Naive B cell (primary cell): ENCODE measurements around the gene APLP1. TPM values are rescaled to one million over a fixed set of nuclear protein-coding genes. Genes with fewer than 3 reads are reported as not detected.
A peak's percentile ranks its signal among the peaks of the same experiment; 100 is the strongest.
"Not testable (repeated sequence)": the region's sequence is repeated elsewhere in the genome, so short reads cannot be mapped to it uniquely, and the experiment has no call there.

Experiments
- ATAC-seq, 2 donors: fragments of 150-1000 bp; cut with Tn5 transposase; 2 replicates each; pipeline ENCODE4 v1.10.0; 2021; ENCODE audit warnings: low read depth in 2 of 2, mild to moderate bottlenecking in 2 of 2, moderate library complexity in 2 of 2
- DNase-seq: peaks from one replicate; pipeline ENCODE4 v3.0.0; 2022
- H3K27ac Mint-ChIP-seq, 6 donors: one replicate each; pipeline ENCODE4 v1.8.0; 2020 to 2022; ENCODE audit warnings: mild to moderate bottlenecking in 6 of 6, mixed read lengths in 6 of 6, moderate library complexity in 5 of 6, inconsistent platforms in 2 of 6
- H3K27me3 Mint-ChIP-seq, 3 donors: one replicate each; pipeline ENCODE4 v1.8.0; 2021 to 2022; ENCODE audit warnings: mixed read lengths in 3 of 3, mild to moderate bottlenecking in 1 of 3
- H3K36me3 Mint-ChIP-seq, 2 donors: one replicate each; pipeline ENCODE4 v1.8.0; 2020 to 2022; ENCODE audit warnings: mixed read lengths in 2 of 2, inconsistent platforms in 1 of 2, mild to moderate bottlenecking in 1 of 2
- H3K4me1 Mint-ChIP-seq, 3 donors: one replicate each; pipeline ENCODE4 v1.8.0; 2020 to 2022; ENCODE audit warnings: mixed read lengths in 3 of 3, inconsistent platforms in 1 of 3, mild to moderate bottlenecking in 1 of 3, moderate library complexity in 1 of 3
- H3K4me3 Mint-ChIP-seq, 8 donors: one replicate each; pipeline ENCODE4 v1.8.0; 2020 to 2022; ENCODE audit warnings: mild to moderate bottlenecking in 8 of 8, mixed read lengths in 8 of 8, moderate library complexity in 8 of 8, inconsistent platforms in 2 of 8
- H3K9me3 Mint-ChIP-seq, 7 donors: one replicate each; pipeline ENCODE4 v1.8.0; 2020 to 2022; ENCODE audit warnings: mixed read lengths in 7 of 7, mild to moderate bottlenecking in 5 of 7, inconsistent platforms in 2 of 7, moderate library complexity in 1 of 7
- polyA plus RNA-seq, 6 donors: library from polyadenylated mRNA; unstranded; fragments of 300-500 nt; fragmentation: Illumina TruSeq; gene quantifications; one replicate each; pipeline ENCODE4 v1.2.3, GENCODE V29; 2021; ENCODE audit warnings: low read depth in 6 of 6

The APLP1 gene
- polyA plus RNA-seq, 6 donors from 2014 or later: not detected

GRCh38 chr19:35891819-35892218, 23.4 kb downstream of the APLP1 start:
- Mint-ChIP-seq H3K36me3 (peaks cover 25 to 63% of the 10 kb centered on the region in 2 donors), H3K4me1 (peaks cover 21 to 33% (median 27%) of the 10 kb centered on the region in 3 donors), H3K4me3 (peak overlapping the region in 1 of 8 donors; percentile 34), H3K27ac (peak overlapping the region in 4 of 6 donors; percentile 7 to 100 (median 76))
- not testable (repeated sequence) for ATAC-seq, H3K27me3 Mint-ChIP-seq, H3K9me3 Mint-ChIP-seq
- peak; percentile 6 for DNase-seq

- peaks cover 10 to 39% of the 10 kb centered on the region in 2 donors for H3K36me3 Mint-ChIP-seq
- DNase-seq: peak; percentile 20
- H3K27ac Mint-ChIP-seq: peak overlapping the region in 5 of 6 donors; percentile 42 to 100 (median 65)
Observed at GRCh38 chr19:35894342-35894741, 26.0 kb downstream of the APLP1 start.

GRCh38 chr19:35895911-35896642, 27.7 kb downstream of the APLP1 start:
- H3K36me3 Mint-ChIP-seq: peaks cover 7 to 22% of the 10 kb centered on the region in 2 donors
- no peaks in the 10 kb centered on the region for H3K9me3 Mint-ChIP-seq
- H3K4me3 Mint-ChIP-seq: peak overlapping the region in 7 of 8 donors; percentile 15 to 74 (median 52)
- peaks cover 0 to under 1% (median 0%) of the 10 kb centered on the region in 3 donors for H3K27me3 Mint-ChIP-seq
- peaks cover 36 to 45% (median 42%) of the 10 kb centered on the region in 3 donors for H3K4me1 Mint-ChIP-seq
- ATAC-seq (no peak), DNase-seq (peak; percentile 21)
- H3K27ac Mint-ChIP-seq: peak overlapping the region; percentile 33 to 100 (median 87)

More at GRCh38 chr19:35894342-35894741, 26.0 kb downstream of the APLP1 start:
- Mint-ChIP-seq H3K4me3 (peak overlapping the region in 3 of 8 donors; percentile 15 to 74 (median 15)), H3K4me1 (peaks cover 27 to 40% (median 28%) of the 10 kb centered on the region in 3 donors), H3K27me3 (peaks cover 0 to 3% (median 0%) of the 10 kb centered on the region in 3 donors), H3K9me3 (no peaks in the 10 kb centered on the region)
- ATAC-seq: no peak

- no peak for ATAC-seq
- peak overlapping the region; percentile 44 to 100 (median 87) for H3K27ac Mint-ChIP-seq
- DNase-seq: peak; percentile 9
Observed at GRCh38 chr19:35896643-35897040, 28.3 kb downstream of the APLP1 start.

GRCh38 chr19:35897706-35898451, 29.5 kb downstream of the APLP1 start:
- DNase-seq: no peak
- peaks cover 0 to 14% of the 10 kb centered on the region in 2 donors for H3K36me3 Mint-ChIP-seq
- no peaks in the 10 kb centered on the region for H3K9me3 Mint-ChIP-seq
- ATAC-seq: no peak
- H3K4me1 Mint-ChIP-seq: peaks cover 45 to 63% (median 51%) of the 10 kb centered on the region in 3 donors
- peak overlapping the region; percentile 69 to 99 (median 98) for H3K4me3 Mint-ChIP-seq
- no peaks in the 10 kb centered on the region for H3K27me3 Mint-ChIP-seq
- H3K27ac Mint-ChIP-seq: peak overlapping the region; percentile 86 to 100 (median 100)

More at GRCh38 chr19:35896643-35897040, 28.3 kb downstream of the APLP1 start:
- Mint-ChIP-seq H3K36me3 (peaks cover 4 to 21% of the 10 kb centered on the region in 2 donors), H3K4me1 (peaks cover 37 to 50% (median 44%) of the 10 kb centered on the region in 3 donors), H3K4me3 (peak overlapping the region in 5 of 8 donors; percentile 15 to 74 (median 52)), H3K9me3 (no peaks in the 10 kb centered on the region), H3K27me3 (no peaks in the 10 kb centered on the region)

GRCh38 chr19:35898499-35898809, 30.1 kb downstream of the APLP1 start:
- DNase-seq (no peak), ATAC-seq (no peak)
- Mint-ChIP-seq H3K4me1 (peaks cover 51 to 66% (median 56%) of the 10 kb centered on the region in 3 donors), H3K36me3 (peaks cover 0 to 9% of the 10 kb centered on the region in 2 donors), H3K27me3 (no peaks in the 10 kb centered on the region), H3K9me3 (peaks cover 0 to 2% (median 0%) of the 10 kb centered on the region in 7 donors), H3K27ac (peak overlapping the region; percentile 99 to 100 (median 100)), H3K4me3 (peak overlapping the region; percentile 74 to 99 (median 98))

- H3K27me3 Mint-ChIP-seq: no peaks in the 10 kb centered on the region
- H3K36me3 Mint-ChIP-seq: peaks cover 0 to 9% of the 10 kb centered on the region in 2 donors
- DNase-seq (peak; percentile 98), ATAC-seq (peak; percentile 57 to 58)
- H3K27ac Mint-ChIP-seq: peak overlapping the region; percentile 99 to 100 (median 100)
- H3K9me3 Mint-ChIP-seq: peaks cover 0 to 4% (median 0%) of the 10 kb centered on the region in 7 donors
- H3K4me3 Mint-ChIP-seq: peak overlapping the region; percentile 74 to 99 (median 98)
- peaks cover 63 to 70% (median 68%) of the 10 kb centered on the region in 3 donors for H3K4me1 Mint-ChIP-seq
Observed at GRCh38 chr19:35899547-35900214, 31.3 kb downstream of the APLP1 start.

GRCh38 chr19:35901055-35901644, 32.8 kb downstream of the APLP1 start:
- peaks cover 60 to 69% (median 68%) of the 10 kb centered on the region in 3 donors for H3K4me1 Mint-ChIP-seq
- no peak for DNase-seq
- H3K9me3 Mint-ChIP-seq: peaks cover 0 to 4% (median 0%) of the 10 kb centered on the region in 7 donors
- no peaks in the 10 kb centered on the region for H3K36me3 Mint-ChIP-seq
- ATAC-seq: no peak
- H3K27ac Mint-ChIP-seq: peak overlapping the region; percentile 99 to 100 (median 100)
- H3K4me3 Mint-ChIP-seq: peak overlapping the region; percentile 74 to 99 (median 98)
- H3K27me3 Mint-ChIP-seq: no peaks in the 10 kb centered on the region

- H3K4me3 Mint-ChIP-seq: peak within 1 kb of the TSS; percentile 89 to 99 (median 96)
- ATAC-seq: peak; percentile 5 to 9
- H3K9me3 Mint-ChIP-seq: peaks cover 0 to 4% (median 0%) of the 10 kb centered on the region in 7 donors
Observed at GRCh38 chr19:35901854-35902661, 33.7 kb downstream of the APLP1 start, which contains the start of gene HCST. Gene HCST (plus strand): TSS chr19:35902529. CDS start chr19:35902594, 65 bp downstream.

GRCh38 chr19:35902870-35903475, 34.6 kb downstream of the APLP1 start:
- DNase-seq (no peak), ATAC-seq (no peak)
- H3K36me3 Mint-ChIP-seq: no peaks in the 10 kb centered on the region
- H3K9me3 Mint-ChIP-seq: peaks cover 0 to 4% (median 0%) of the 10 kb centered on the region in 7 donors
- peaks cover 65 to 76% (median 74%) of the 10 kb centered on the region in 3 donors for H3K4me1 Mint-ChIP-seq
- H3K27me3 Mint-ChIP-seq: no peaks in the 10 kb centered on the region
- peak overlapping the region; percentile 89 to 99 (median 95) for H3K4me3 Mint-ChIP-seq
- H3K27ac Mint-ChIP-seq: peak overlapping the region; percentile 99 to 100 (median 100)

More at GRCh38 chr19:35901854-35902661, 33.7 kb downstream of the APLP1 start, which contains the start of gene HCST:
- DNase-seq: peak; percentile 69
- H3K27ac Mint-ChIP-seq: peak within 1 kb of the TSS; percentile 99 to 100 (median 100)
- H3K36me3 Mint-ChIP-seq: no peaks in the 10 kb centered on the region
- no peaks in the 10 kb centered on the region for H3K27me3 Mint-ChIP-seq
- peaks cover 62 to 73% (median 66%) of the 10 kb centered on the region in 3 donors for H3K4me1 Mint-ChIP-seq

GRCh38 chr19:35903550-35904179, 35.3 kb downstream of the APLP1 start:
- Mint-ChIP-seq H3K36me3 (no peaks in the 10 kb centered on the region), H3K4me1 (peaks cover 63 to 75% (median 75%) of the 10 kb centered on the region in 3 donors)
- peak; percentile 52 to 56 for ATAC-seq

More at GRCh38 chr19:35903550-35904179, 35.3 kb downstream of the APLP1 start:
- Mint-ChIP-seq H3K4me3 (peak overlapping the region; percentile 89 to 99 (median 95)), H3K27me3 (no peaks in the 10 kb centered on the region), H3K9me3 (peaks cover 0 to 4% (median 0%) of the 10 kb centered on the region in 7 donors), H3K27ac (peak overlapping the region; percentile 99 to 100 (median 100))
- peak; percentile 97 for DNase-seq
